HG02571 (cell line): ENCODE data around the gene TEX261.
"Not testable (repeated sequence)": the region's sequence is repeated elsewhere in the genome, so short reads cannot be mapped to it uniquely, and the experiment has no call there.

ENCODE experiments used
- ATAC-seq: cut with Tn5 transposase; IDR thresholded peaks from one replicate; pipeline ENCODE4 v1.9.1; 2021; ENCODE audit warnings: mild to moderate bottlenecking, moderate library complexity; ENCODE audit not compliant: unreplicated experiment

TEX261 gene

GRCh38 chr2:71000780-71001591 lies 6.3 kb upstream of the TEX261 start:
- ATAC-seq, result peak; percentile 89

- ATAC-seq, result not testable (repeated sequence)
Measured at GRCh38 chr2:70999931-71000330, 5.3 kb upstream of the TEX261 start.

- ATAC-seq, result no peak
Measured at GRCh38 chr2:70999362-70999761, 4.7 kb upstream of the TEX261 start.

GRCh38 chr2:70998885-70999284 lies 4.2 kb upstream of the TEX261 start:
- ATAC-seq, result not testable (repeated sequence)

DNA sequence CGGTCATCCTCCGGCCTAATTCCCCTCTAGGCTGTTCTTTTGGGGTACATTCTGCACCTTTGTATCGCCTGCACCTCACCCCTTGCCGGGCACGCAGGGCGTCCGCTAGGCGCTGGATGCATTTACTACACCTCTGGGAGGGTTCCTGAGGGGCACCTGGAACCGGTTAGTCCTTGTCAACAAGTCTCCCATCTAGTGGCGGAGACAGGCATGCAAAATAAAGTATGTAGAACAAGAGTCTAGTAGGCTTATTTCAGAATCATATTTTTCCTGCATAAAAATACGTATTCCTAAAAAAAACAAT lies 705 bp upstream of the TEX261 start:
- peak; percentile 44 for ATAC-seq

DNA sequence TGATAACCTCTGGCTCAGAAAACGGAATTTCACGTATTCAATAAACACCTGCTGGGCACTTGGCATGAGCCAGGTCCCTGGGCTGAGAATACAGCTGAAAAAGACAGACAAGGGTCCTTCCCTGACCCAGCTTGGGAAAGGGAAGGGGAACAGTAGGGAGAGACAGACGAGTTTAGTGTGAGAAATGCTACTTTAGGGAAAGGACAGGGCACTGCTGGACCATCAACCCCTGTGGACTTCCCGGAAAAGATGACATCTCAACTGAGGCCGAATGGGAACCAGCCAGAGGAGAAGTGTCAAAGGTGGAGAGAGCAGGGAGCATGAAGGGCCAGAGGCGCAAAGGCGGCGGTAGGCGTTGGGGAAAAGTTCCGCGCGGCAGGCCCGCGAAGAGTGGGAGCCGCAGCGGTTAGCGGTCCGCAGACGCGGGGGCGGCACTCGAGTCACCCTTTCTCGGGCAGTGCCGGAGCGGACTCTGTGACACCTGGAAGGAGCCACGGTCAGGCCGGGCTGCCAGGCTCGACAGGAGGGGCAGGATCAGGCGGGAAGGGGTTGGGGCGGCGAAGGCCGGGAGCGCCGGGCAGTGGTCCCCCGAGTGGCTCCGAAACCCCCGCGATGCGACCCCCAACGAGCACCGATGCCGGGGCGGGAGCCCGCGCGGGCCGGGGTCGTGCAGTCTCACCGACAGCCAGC lies 519 bp downstream of the TEX261 start:
- ATAC-seq, result peak; percentile 26

GRCh38 chr2:70992945-70993853 lies 1.5 kb downstream of the TEX261 start:
- ATAC-seq, result no peak

GRCh38 chr2:70991742-70992141 lies 2.9 kb downstream of the TEX261 start:
- no peak for ATAC-seq

GRCh38 chr2:70991142-70991541 lies 3.5 kb downstream of the TEX261 start:
- no peak for ATAC-seq

DNA sequence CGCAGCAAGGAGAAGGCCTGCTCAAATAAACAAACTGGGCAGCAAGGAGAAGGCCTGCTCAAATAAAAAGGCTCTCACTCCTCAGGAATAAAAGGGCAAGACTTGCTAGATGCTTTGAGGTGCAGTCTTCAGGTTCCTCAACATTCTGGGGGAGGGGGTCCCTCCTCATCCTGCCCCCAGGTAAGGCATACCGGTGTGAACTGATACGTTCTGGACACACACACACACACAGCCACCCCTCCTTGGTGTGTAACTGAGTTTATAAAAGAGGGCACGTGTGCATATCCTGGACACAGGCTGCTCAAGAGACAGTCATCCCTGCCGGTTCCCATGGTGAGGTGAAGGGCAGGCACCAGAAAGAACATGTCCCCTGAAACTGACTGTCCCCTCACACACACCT lies 4.5 kb downstream of the TEX261 start:
- no peak for ATAC-seq

DNA sequence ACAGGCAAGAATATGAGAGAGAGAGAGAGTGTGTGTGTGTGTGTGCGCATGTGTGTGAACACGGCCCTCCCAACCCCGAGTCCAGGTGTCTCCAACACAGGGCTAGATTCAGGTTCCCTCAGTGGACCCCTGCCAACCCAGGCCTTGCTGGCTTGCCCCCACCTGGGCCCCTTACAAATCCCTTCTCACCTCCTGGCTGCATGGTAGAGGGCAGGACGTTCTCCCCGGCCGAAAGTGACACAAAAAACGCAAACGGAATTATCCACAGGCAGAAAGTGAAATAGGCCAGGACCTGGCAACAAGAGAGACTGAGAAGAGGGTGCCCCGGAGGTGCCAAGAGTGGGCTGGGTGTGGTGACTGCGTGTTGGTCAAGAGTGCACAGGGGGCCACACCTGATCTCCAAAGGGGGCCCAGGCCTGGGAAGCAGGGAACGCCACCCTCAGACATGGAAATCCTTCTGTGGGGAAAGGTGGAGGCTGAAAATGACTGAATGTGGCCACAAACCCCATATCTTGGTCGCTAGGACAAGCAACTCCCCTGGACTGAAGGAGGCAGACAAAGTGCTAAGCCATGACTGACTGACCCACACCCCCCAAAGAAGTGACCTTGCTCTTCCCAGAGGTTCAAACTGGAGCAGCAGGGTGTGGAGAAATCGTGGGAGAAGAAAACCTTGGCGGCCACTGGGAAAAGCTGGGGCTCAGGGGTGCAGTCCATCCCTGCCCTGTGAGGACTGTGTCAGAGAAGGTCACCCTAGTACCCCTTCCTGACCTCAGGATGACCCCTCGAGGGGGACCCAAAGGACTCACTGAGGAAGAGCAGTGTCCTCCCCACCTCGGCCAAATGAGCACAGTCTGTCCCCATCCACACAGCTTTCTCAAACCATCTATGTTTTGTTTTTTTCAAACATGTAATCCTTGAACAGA lies 5.7 kb downstream of the TEX261 start:
- ATAC-seq, result no peak

GRCh38 chr2:70988151-70988550 lies 6.5 kb downstream of the TEX261 start:
- ATAC-seq, result no peak

DNA sequence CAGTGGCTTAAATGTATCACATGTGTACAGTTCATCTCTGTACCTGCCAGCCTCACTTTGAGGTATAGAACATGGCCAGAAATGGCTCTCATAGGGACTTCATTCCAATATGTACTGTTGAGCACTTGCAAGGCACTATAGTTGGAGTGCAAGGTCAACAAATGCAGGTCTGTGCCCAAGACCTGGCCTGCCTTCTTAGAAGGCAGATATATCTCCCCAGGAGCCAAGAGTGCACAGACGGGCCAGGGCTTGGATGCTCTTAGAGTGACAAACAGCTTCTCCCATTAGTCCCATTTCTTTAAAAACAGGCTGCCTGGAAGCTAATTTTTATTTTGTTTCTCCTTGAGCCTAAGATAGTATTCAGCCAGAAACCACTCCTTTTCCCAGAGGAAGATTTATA lies 7.3 kb downstream of the TEX261 start:
- ATAC-seq, result no peak

DNA sequence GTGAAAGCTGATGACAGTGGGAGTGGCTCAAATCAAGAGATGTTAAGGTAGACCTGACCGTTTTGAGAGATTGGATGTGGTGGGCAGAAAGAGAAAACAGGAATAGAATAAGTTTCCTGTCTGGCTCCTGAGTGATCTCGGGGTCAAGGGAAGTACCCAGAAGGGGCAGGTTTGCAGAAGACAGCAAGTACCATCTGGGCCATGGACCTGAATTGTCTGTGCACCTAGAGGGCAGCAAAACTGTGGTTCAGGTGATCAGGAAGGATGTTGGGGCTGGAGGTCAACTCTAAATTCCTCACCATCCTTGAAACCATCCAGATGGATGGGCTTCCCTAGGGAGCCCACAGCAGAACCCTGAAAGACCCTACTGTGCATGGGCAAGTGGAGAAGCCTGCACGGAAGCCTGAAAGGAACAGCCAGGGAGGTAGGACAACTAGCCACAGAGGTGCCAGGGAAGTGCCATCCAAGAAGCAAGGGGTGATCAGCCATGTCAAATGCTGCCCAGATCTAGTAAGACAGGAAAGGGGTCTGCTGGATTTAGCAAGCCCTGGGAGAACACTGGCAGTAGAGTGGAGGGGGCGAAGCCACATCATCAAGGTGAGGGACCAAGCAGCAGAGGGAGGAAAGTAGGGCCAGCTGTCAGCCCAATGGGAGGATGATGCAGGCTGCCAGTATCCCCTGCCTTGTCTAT lies 8.0 kb downstream of the TEX261 start:
- ATAC-seq, result no peak

GRCh38 chr2:70985956-70986355 lies 8.7 kb downstream of the TEX261 start:
- no peak for ATAC-seq

DNA sequence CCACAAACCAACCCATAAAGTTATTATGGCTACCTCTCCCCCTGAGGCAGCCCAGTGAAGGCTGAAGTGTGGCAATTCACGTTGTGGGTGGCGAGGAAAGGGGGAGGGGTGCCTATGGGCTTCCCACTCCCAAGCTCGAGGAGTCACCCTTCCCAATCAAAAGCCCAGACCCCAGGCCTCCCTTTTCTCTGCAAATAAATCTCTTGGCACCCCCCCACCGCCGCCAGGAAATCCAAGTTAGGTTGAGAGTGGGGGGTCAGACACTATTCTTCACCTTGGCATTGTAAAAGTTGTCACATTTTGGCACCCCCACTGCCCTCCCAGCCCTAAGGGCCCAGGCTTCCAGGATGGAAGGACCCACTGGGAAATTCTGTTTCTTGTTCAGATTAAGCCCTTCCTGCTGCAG lies 9.4 kb downstream of the TEX261 start:
- no peak for ATAC-seq

DNA sequence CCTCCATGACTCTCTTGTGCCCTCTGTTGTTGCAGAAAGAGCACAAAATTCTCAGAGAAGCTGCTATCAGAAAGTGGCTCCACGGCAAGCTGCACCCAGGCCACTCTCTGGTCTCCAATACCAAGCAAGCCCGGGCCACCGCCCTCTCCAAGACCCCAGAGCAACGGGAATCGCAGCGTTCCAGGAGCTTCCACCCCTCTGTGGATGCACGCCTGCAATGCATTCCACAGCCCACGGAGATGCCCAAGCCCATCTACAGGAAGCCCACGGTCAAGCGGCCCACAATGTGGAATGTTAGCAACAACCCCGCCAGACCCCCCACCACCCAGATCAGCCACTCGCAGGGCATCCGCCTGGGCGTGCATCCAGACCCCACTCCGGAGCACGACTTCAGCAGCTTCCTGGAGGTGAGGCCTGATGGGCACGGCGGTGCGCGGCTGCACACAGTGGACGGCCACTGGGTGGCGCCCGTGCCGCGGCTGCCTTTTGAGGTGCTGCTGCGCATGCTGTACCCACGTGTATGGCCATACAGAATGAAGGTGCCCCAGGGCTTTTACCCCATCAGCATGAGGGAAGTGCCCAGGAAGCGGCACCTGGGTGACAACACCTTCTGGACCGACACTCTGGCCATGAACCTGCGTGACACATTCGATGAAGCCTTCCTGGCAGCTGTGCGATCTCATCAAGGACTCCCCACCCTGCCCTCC lies 9.9 kb downstream of the TEX261 start:
- peak; percentile 82 for ATAC-seq

- ATAC-seq, result no peak
Measured at GRCh38 chr2:70984228-70984575, 10.5 kb downstream of the TEX261 start.

GRCh38 chr2:70983506-70984227 lies 11.0 kb downstream of the TEX261 start:
- ATAC-seq, result no peak
